Calu3 (cell line): ENCODE measurements around the gene SLC10A1. TPM values are rescaled to one million over a fixed set of nuclear protein-coding genes. Genes with fewer than 3 reads are reported as not detected.
A peak's percentile ranks its signal among the peaks of the same experiment; 100 is the strongest.
"Not testable (repeated sequence)": the region's sequence is repeated elsewhere in the genome, so short reads cannot be mapped to it uniquely, and the experiment has no call there.

Experiments
- BruUV-seq: library from RNA; stranded (reverse); fragments of 400-500 nt; replicated peaks from 2 replicates; lab custom pipeline; 2021; lab: Mats Ljungman, UMichigan
- CTCF ChIA-PET: fragments of 300-600 bp; sonication (Branson Sonifier 250); formaldehyde crosslinking; loops from one replicate; lab custom pipeline; 2022; ENCODE audit warnings: antibody characterized with exemption; lab: Charles Lee
- DNase-seq: peaks from one replicate; pipeline ENCODE4 v3.0.0; 2022
- H3K27ac Mint-ChIP-seq: one replicate; pipeline ENCODE4 v1.8.0; 2022; ENCODE audit warnings: mixed read lengths; ENCODE audit not compliant: unreplicated experiment
- H3K27me3 Mint-ChIP-seq: one replicate; pipeline ENCODE4 v1.8.0; 2022; ENCODE audit warnings: mixed read lengths; ENCODE audit not compliant: unreplicated experiment
- H3K36me3 Mint-ChIP-seq: one replicate; pipeline ENCODE4 v1.8.0; 2022; ENCODE audit warnings: mild to moderate bottlenecking, moderate library complexity, mixed read lengths; ENCODE audit not compliant: insufficient read depth, unreplicated experiment
- H3K4me1 Mint-ChIP-seq: one replicate; pipeline ENCODE4 v1.8.0; 2022; ENCODE audit warnings: mild to moderate bottlenecking, low read depth, mixed read lengths; ENCODE audit not compliant: unreplicated experiment
- H3K4me3 Mint-ChIP-seq: one replicate; pipeline ENCODE4 v1.8.0; 2022; ENCODE audit warnings: mild to moderate bottlenecking, low read depth, moderate library complexity, mixed read lengths; ENCODE audit not compliant: unreplicated experiment
- H3K9me3 Mint-ChIP-seq: one replicate; pipeline ENCODE4 v1.8.0; 2022; ENCODE audit warnings: low read depth, mixed read lengths; ENCODE audit not compliant: unreplicated experiment
- CTCF ChIP-seq: fragments of 200-600 bp; IDR thresholded peaks from one replicate; pipeline ENCODE4 v1.8.0; 2022; ENCODE audit warnings: antibody characterized with exemption; ENCODE audit not compliant: unreplicated experiment
- intact Hi-C: fragments of 100-400 bp; cut with micrococcal nuclease; formaldehyde crosslinking; loops from one replicate; pipeline ENCODE4 v1.10.0; 2022; ENCODE audit not compliant: unreplicated experiment
- total RNA-seq: library from RNA; stranded (reverse); gene quantifications from 2 replicates; pipeline ENCODE4 v1.2.3, GENCODE V29; 2022

The SLC10A1 gene
- total RNA-seq, 1 experiment from 2014 or later: not detected

GRCh38 chr14:69741055-69741454 is 56.0 kb downstream of the SLC10A1 start:
- no peak overlapping the region for H3K27ac Mint-ChIP-seq
- H3K4me3 Mint-ChIP-seq: no peak overlapping the region
- H3K36me3 Mint-ChIP-seq: peaks cover 4% of the 10 kb centered on the region
- peaks cover 23% of the 10 kb centered on the region for H3K4me1 Mint-ChIP-seq
- intact Hi-C loops: no loop called here
- no peak for TF ChIP-seq CTCF
- H3K9me3 Mint-ChIP-seq: peaks cover 3% of the 10 kb centered on the region
- no peaks in the 10 kb centered on the region for H3K27me3 Mint-ChIP-seq
- CTCF ChIA-PET: no interaction called here
- BruUV-seq: no TSS peak
- peak; percentile 24 for DNase-seq

DNA sequence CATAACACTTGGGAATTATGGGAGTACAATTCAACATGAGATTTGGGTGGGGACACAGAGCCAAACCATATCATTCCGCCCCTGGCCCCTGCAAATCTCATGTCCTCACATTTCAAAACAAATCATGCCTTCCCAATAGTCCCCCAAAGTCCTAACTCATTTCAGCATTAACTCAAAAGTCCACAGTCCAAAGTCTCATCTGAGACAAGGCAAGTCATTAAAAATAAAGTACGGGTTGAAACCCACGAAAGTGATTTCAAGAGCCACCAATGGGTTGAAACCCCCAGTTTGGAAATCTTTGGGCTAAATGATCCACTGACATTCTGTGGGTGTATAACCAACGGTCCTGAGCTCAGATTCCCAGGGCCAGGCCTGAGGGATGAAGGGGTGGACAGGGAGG is 60.6 kb downstream of the SLC10A1 start:
- H3K36me3 Mint-ChIP-seq, DNase-seq, H3K27me3 Mint-ChIP-seq, H3K4me3 Mint-ChIP-seq, intact Hi-C loops, H3K9me3 Mint-ChIP-seq, H3K27ac Mint-ChIP-seq, BruUV-seq: not testable (repeated sequence)
- CTCF ChIA-PET: interaction anchor here (0.6 kb wide), 1 partner anchor 14 kb away, joined by 3 read pairs; no protein-coding TSS in a partner anchor
- peaks cover 18% of the 10 kb centered on the region for H3K4me1 Mint-ChIP-seq

DNA sequence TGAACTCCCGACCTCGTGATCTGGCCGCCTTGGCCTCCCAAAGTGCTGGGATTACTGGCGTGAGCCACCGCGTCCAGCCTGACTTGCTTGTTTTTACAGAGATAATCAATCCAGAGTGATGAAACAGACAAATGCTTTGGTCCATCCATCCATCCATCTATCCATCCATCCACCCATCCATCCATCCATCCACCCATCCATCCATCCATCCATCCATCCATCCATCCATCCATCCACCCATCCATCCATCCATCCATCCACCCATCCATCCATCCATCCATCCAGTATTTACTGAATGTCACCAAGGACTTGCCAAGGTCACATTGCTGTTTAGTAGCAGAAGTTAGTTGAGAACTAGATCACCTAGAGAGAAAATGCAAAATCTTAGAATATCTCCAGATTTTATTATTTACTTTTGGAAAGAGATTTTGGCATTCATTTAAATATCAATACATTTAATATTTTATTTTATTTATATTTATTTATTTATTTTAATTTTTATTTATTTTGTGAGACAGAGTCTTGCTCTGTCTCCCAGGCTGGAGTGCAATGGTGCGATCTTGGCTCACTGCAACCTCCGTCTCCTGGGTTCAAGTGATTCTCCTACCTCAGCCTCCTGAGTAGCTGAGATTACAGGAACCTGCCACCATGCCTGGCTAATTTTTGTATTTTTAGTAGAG is 65.0 kb downstream of the SLC10A1 start:
- CTCF ChIA-PET: interaction anchor here (1.4 kb wide), 1 partner anchor 342 kb away, joined by 12 read pairs; no protein-coding TSS in a partner anchor
- not testable (repeated sequence) for H3K4me3 Mint-ChIP-seq, H3K27me3 Mint-ChIP-seq, DNase-seq, H3K27ac Mint-ChIP-seq, H3K9me3 Mint-ChIP-seq, BruUV-seq, H3K36me3 Mint-ChIP-seq
- H3K4me1 Mint-ChIP-seq: peaks cover 13% of the 10 kb centered on the region
- intact Hi-C loops: loop anchor here (5.0 kb wide), 3 partner anchors 75 to 585 kb away; no protein-coding TSS in a partner anchor

- peaks cover 14% of the 10 kb centered on the region for H3K4me1 Mint-ChIP-seq
- no peak overlapping the region for H3K4me3 Mint-ChIP-seq
- no TSS peak for BruUV-seq
- peaks cover 15% of the 10 kb centered on the region for H3K27me3 Mint-ChIP-seq
- H3K9me3 Mint-ChIP-seq: no peaks in the 10 kb centered on the region
- CTCF ChIA-PET: interaction anchor here (1.5 kb wide), 2 partner anchors 137 to 192 kb away, joined by 3 to 8 read pairs; no protein-coding TSS in a partner anchor
- H3K36me3 Mint-ChIP-seq: peaks cover 5% of the 10 kb centered on the region
- TF ChIP-seq CTCF: no peak
- H3K27ac Mint-ChIP-seq: no peak overlapping the region
- no peak for DNase-seq
- intact Hi-C loops: loop anchor here (1.0 kb wide), 2 partner anchors 125 to 143 kb away; no protein-coding TSS in a partner anchor
These were observed 69.2 kb downstream of the SLC10A1 start for GRCh38 chr14:69727860-69728259.

GRCh38 chr14:69726761-69727511 is 70.1 kb downstream of the SLC10A1 start:
- peak; percentile 83 for DNase-seq
- no TSS peak for BruUV-seq
- Mint-ChIP-seq H3K36me3 (peaks cover 5% of the 10 kb centered on the region), H3K27ac (no peak overlapping the region), H3K4me3 (peak overlapping the region; percentile 65), H3K27me3 (peaks cover 15% of the 10 kb centered on the region), H3K9me3 (no peaks in the 10 kb centered on the region), H3K4me1 (peaks cover 14% of the 10 kb centered on the region)
- intact Hi-C loops: loop anchor here (1.0 kb wide), 2 partner anchors 124 to 142 kb away; no protein-coding TSS in a partner anchor
- peak; percentile 94 for TF ChIP-seq CTCF
- CTCF ChIA-PET: interaction anchor here (0.7 to 1.5 kb wide), 5 partner anchors 126 to 191 kb away, joined by 3 to 8 read pairs (median 5); no protein-coding TSS in a partner anchor
